Measurements from ENCODE around the gene EHBP1L1.

Gene EHBP1L1

GRCh38 chr11:65589444-65590239 is 13.8 kb downstream of the EHBP1L1 start:
- H3K4me1 Mint-ChIP-seq, result peaks cover 66% of the 10 kb centered on the region
- peak; percentile 47 for ATAC-seq
- peak overlapping the region; percentile 98 for H3K27ac Mint-ChIP-seq
- H3K4me3 Mint-ChIP-seq, result peak overlapping the region; percentile 14
- peaks cover 39% of the 10 kb centered on the region for H3K36me3 Mint-ChIP-seq
- no peaks in the 10 kb centered on the region for H3K27me3 Mint-ChIP-seq
- H3K9me3 Mint-ChIP-seq, result no peaks in the 10 kb centered on the region

- Mint-ChIP-seq H3K4me3 (no peak overlapping the region), H3K9me3 (no peaks in the 10 kb centered on the region), H3K27me3 (no peaks in the 10 kb centered on the region), H3K27ac (peak overlapping the region; percentile 98), H3K4me1 (peaks cover 72% of the 10 kb centered on the region), H3K36me3 (peaks cover 39% of the 10 kb centered on the region)
- ATAC-seq, result no peak
These were observed 14.4 kb downstream of the EHBP1L1 start for GRCh38 chr11:65590240-65590738.

- no peak overlapping the region for H3K27ac Mint-ChIP-seq
These were observed 16.3 kb downstream of the EHBP1L1 start for GRCh38 chr11:65591939-65592857.

GRCh38 chr11:65592858-65593517 is 17.1 kb downstream of the EHBP1L1 start:
- H3K4me1 Mint-ChIP-seq, result peaks cover 54% of the 10 kb centered on the region
- ATAC-seq, result no peak
- no peak overlapping the region for H3K4me3 Mint-ChIP-seq
- H3K27ac Mint-ChIP-seq, result peak overlapping the region; percentile 37
- no peaks in the 10 kb centered on the region for H3K9me3 Mint-ChIP-seq
- H3K36me3 Mint-ChIP-seq, result peaks cover 41% of the 10 kb centered on the region
- H3K27me3 Mint-ChIP-seq, result no peaks in the 10 kb centered on the region

More at GRCh38 chr11:65591939-65592857, 16.3 kb downstream of the EHBP1L1 start:
- H3K27me3 Mint-ChIP-seq, result no peaks in the 10 kb centered on the region
- H3K4me3 Mint-ChIP-seq, result no peak overlapping the region
- H3K36me3 Mint-ChIP-seq, result peaks cover 33% of the 10 kb centered on the region
- ATAC-seq, result no peak
- H3K4me1 Mint-ChIP-seq, result peaks cover 62% of the 10 kb centered on the region
- no peaks in the 10 kb centered on the region for H3K9me3 Mint-ChIP-seq

- ATAC-seq, result no peak
- Mint-ChIP-seq H3K27ac (peak overlapping the region; percentile 37), H3K36me3 (peaks cover 47% of the 10 kb centered on the region), H3K9me3 (no peaks in the 10 kb centered on the region), H3K4me1 (peaks cover 47% of the 10 kb centered on the region), H3K27me3 (no peaks in the 10 kb centered on the region), H3K4me3 (no peak overlapping the region)
These were observed 17.9 kb downstream of the EHBP1L1 start for GRCh38 chr11:65593518-65594414.

- Mint-ChIP-seq H3K36me3 (peaks cover 49% of the 10 kb centered on the region), H3K9me3 (no peaks in the 10 kb centered on the region), H3K27ac (peak overlapping the region; percentile 33), H3K27me3 (no peaks in the 10 kb centered on the region), H3K4me1 (peaks cover 33% of the 10 kb centered on the region), H3K4me3 (no peak overlapping the region)
- no peak for ATAC-seq
These were observed 19.3 kb downstream of the EHBP1L1 start for GRCh38 chr11:65595131-65595530.

- Mint-ChIP-seq H3K9me3 (no peaks in the 10 kb centered on the region), H3K4me1 (peaks cover 28% of the 10 kb centered on the region), H3K36me3 (peaks cover 45% of the 10 kb centered on the region), H3K27ac (peak within 1 kb of the TSS; percentile 50), H3K4me3 (no peak within 1 kb of the TSS), H3K27me3 (no peaks in the 10 kb centered on the region)
- peak; percentile 12 for ATAC-seq
These were observed 19.9 kb downstream of the EHBP1L1 start, which contains the start of gene KCNK7 for GRCh38 chr11:65595543-65596281. TSS of gene KCNK7 (minus strand) at chr11:65595800. CDS start at chr11:65595772, 28 bp downstream.

- H3K27me3 Mint-ChIP-seq, result no peaks in the 10 kb centered on the region
- H3K4me3 Mint-ChIP-seq, result no peak overlapping the region
- peaks cover 28% of the 10 kb centered on the region for H3K4me1 Mint-ChIP-seq
- ATAC-seq, result no peak
- peak overlapping the region; percentile 50 for H3K27ac Mint-ChIP-seq
- peaks cover 44% of the 10 kb centered on the region for H3K36me3 Mint-ChIP-seq
- no peaks in the 10 kb centered on the region for H3K9me3 Mint-ChIP-seq
These were observed 20.7 kb downstream of the EHBP1L1 start for GRCh38 chr11:65596520-65596919.

- no peak overlapping the region for H3K27ac Mint-ChIP-seq
- H3K9me3 Mint-ChIP-seq, result no peaks in the 10 kb centered on the region
- no peak overlapping the region for H3K4me3 Mint-ChIP-seq
- no peak for ATAC-seq
- peaks cover 33% of the 10 kb centered on the region for H3K4me1 Mint-ChIP-seq
- no peaks in the 10 kb centered on the region for H3K27me3 Mint-ChIP-seq
- peaks cover 47% of the 10 kb centered on the region for H3K36me3 Mint-ChIP-seq
These were observed 22.4 kb downstream of the EHBP1L1 start for GRCh38 chr11:65598258-65598699.

- Mint-ChIP-seq H3K4me1 (peaks cover 29% of the 10 kb centered on the region), H3K27ac (no peak overlapping the region), H3K27me3 (no peaks in the 10 kb centered on the region), H3K9me3 (no peaks in the 10 kb centered on the region), H3K36me3 (peaks cover 55% of the 10 kb centered on the region), H3K4me3 (no peak overlapping the region)
- no peak for ATAC-seq
These were observed 23.5 kb downstream of the EHBP1L1 start for GRCh38 chr11:65599216-65599954.

GRCh38 chr11:65599955-65600246 is 24.0 kb downstream of the EHBP1L1 start:
- H3K27me3 Mint-ChIP-seq, result no peaks in the 10 kb centered on the region
- no peaks in the 10 kb centered on the region for H3K9me3 Mint-ChIP-seq
- ATAC-seq, result no peak
- no peak overlapping the region for H3K27ac Mint-ChIP-seq
- H3K4me1 Mint-ChIP-seq, result peaks cover 26% of the 10 kb centered on the region
- peaks cover 60% of the 10 kb centered on the region for H3K36me3 Mint-ChIP-seq
- no peak overlapping the region for H3K4me3 Mint-ChIP-seq

GRCh38 chr11:65604258-65604657 is 28.4 kb downstream of the EHBP1L1 start:
- Mint-ChIP-seq H3K36me3 (peaks cover 73% of the 10 kb centered on the region), H3K4me3 (no peak overlapping the region), H3K27ac (peak overlapping the region; percentile 44), H3K4me1 (peaks cover 18% of the 10 kb centered on the region), H3K9me3 (no peaks in the 10 kb centered on the region), H3K27me3 (no peaks in the 10 kb centered on the region)
- no peak for ATAC-seq
